SK-N-SH treated with all-trans-retinoic acid at 6 μM for 48 hours (cell line): Measurements from ENCODE around the gene CSDE1.

Source experiments
- GLIS3 ChIP-seq: fragments of 250-450 bp; sonication (Bioruptor Pico); IDR thresholded peaks from 2 replicates; pipeline ENCODE4 v1.5.0; 2020; ENCODE audit warnings: mild to moderate bottlenecking, moderate library complexity
- ZC3H10 ChIP-seq: fragments of 250-450 bp; sonication (Bioruptor Pico); IDR thresholded peaks from 2 replicates; pipeline ENCODE4 v1.5.1; 2021; ENCODE audit warnings: mild to moderate bottlenecking, moderate library complexity
- ZFP30 ChIP-seq: fragments of 450-650 bp; formaldehyde crosslinking; IDR thresholded peaks from 2 replicates; pipeline ENCODE4 v1.5.0; 2022; ENCODE audit warnings: mild to moderate bottlenecking, moderate library complexity
- ZNF565 ChIP-seq: fragments of 450-650 bp; formaldehyde crosslinking; conservative IDR thresholded peaks from 2 replicates; pipeline ENCODE4 v1.5.0; 2020; ENCODE audit warnings: low read depth, mild to moderate bottlenecking, moderate library complexity

DNA sequence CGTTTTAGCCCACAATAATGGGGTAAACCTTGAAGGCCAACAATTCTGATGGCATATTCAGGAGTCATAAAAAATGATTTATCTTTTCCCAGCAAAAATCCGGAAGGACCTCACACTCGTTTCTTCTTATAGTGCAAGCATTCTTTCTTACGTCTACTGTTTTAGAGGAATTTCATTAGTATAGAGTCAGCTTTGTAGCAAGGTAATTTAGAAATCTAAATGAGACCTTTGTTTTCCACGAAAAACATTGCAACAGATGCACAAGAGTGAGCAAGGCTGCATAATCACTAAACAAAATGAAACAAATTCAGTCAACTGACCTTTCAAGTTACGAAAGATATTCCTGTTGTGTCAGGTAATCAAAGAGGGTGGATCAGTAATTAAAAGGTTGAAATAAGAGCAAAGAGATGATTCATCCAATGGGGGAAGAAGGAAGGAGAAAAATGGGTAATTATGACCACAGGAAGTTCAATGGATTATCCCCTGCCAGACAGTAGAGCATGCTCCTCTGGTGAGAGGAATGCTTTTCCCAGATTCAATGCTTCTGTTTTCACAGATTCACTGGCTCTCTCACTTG, 560 bp upstream of the CSDE1 start:
- no peak for TF ChIP-seq GLIS3 (CRISPR knock-in tag)
- no peak for TF ChIP-seq ZC3H10 (CRISPR knock-in tag)
- no peak for TF ChIP-seq ZFP30 (CRISPR knock-in tag)
- 0 out of 2 replicates have a peak, but pooled peaks have one; percentile 19 for TF ChIP-seq ZNF565 (CRISPR knock-in tag)
